OCI-LY7 (cell line): ENCODE measurements around the gene MRPL41. TPM values are rescaled to one million over a fixed set of nuclear protein-coding genes. Genes with fewer than 3 reads are reported as not detected.
"Not testable (repeated sequence)": the region's sequence is repeated elsewhere in the genome, so short reads cannot be mapped to it uniquely, and the experiment has no call there.

Source experiments
- BruUV-seq: library from RNA; stranded (reverse); fragments of 400-500 nt; replicated peaks from 2 replicates; lab custom pipeline; 2021; lab: Mats Ljungman, UMichigan
- CTCF ChIA-PET: fragments of 300-600 bp; sonication (Branson Sonifier 250); formaldehyde crosslinking; loops from one replicate; lab custom pipeline; 2022; ENCODE audit warnings: antibody characterized with exemption; ENCODE audit not compliant: unreplicated experiment; lab: Charles Lee
- POLR2A ChIA-PET: fragments of 300-600 bp; sonication (Branson Sonifier 250); formaldehyde crosslinking; loops from one replicate; lab custom pipeline; 2022; ENCODE audit warnings: antibody characterized with exemption; lab: Charles Lee
- DNase-seq: peaks from one replicate; pipeline ENCODE4 v3.0.0-alpha.2; 2015; ENCODE audit warnings: low spot score
- H2AFZ ChIP-seq: fragments of 200-600 bp; sonication (generic), shearing (Covaris generic); 2 replicates; pipeline ENCODE4 v1.6.1; 2014; ENCODE audit warnings: mild to moderate bottlenecking, antibody characterized with exemption, low read length, moderate library complexity
- H3K27ac ChIP-seq: fragments of 200-600 bp; sonication (generic); 2 replicates; pipeline ENCODE4 v1.5.1; 2014; ENCODE audit warnings: mixed run types, low read depth, mild to moderate bottlenecking, moderate library complexity, low read length, inconsistent platforms; ENCODE audit not compliant: poor library complexity, severe bottlenecking
- H3K36me3 ChIP-seq: fragments of 200-600 bp; sonication (generic); 2 replicates; pipeline ENCODE4 v1.6.1; 2014; ENCODE audit warnings: mild to moderate bottlenecking, antibody characterized with exemption, low read length, moderate library complexity, mixed read lengths; ENCODE audit not compliant: insufficient read depth
- H3K4me1 ChIP-seq: fragments of 200-600 bp; sonication (generic); 2 replicates; pipeline ENCODE4 v1.5.1; 2014; ENCODE audit warnings: mild to moderate bottlenecking, low read length; ENCODE audit not compliant: insufficient read depth, poor library complexity, severe bottlenecking
- H3K4me2 ChIP-seq: fragments of 200-600 bp; sonication (generic); 2 replicates; pipeline ENCODE4 v1.6.1; 2014; ENCODE audit warnings: mild to moderate bottlenecking, low read length
- H3K4me3 ChIP-seq: fragments of 200-600 bp; sonication (generic); 2 replicates; pipeline ENCODE4 v1.5.1; 2014; ENCODE audit warnings: mild to moderate bottlenecking, low read depth, low read length; ENCODE audit not compliant: poor library complexity, severe bottlenecking
- H3K79me2 ChIP-seq: fragments of 200-600 bp; sonication (generic); 2 replicates; pipeline ENCODE4 v1.6.1; 2016; ENCODE audit warnings: low read depth, mild to moderate bottlenecking, low read length, moderate library complexity, mixed read lengths; ENCODE audit not compliant: insufficient read depth
- H3K9me2 ChIP-seq: fragments of 200-600 bp; sonication (generic); 2 replicates; pipeline ENCODE4 v1.6.1; 2016; ENCODE audit warnings: mild to moderate bottlenecking, low read length, mixed read lengths; ENCODE audit not compliant: insufficient read depth
- H3K9me3 ChIP-seq: fragments of 200-600 bp; sonication (generic); 2 replicates; pipeline ENCODE4 v1.6.1; 2014; ENCODE audit warnings: mild to moderate bottlenecking, mixed run types, low read length, mixed read lengths
- H4K20me1 ChIP-seq: fragments of 200-600 bp; sonication (generic); 2 replicates; pipeline ENCODE4 v1.6.1; 2014; ENCODE audit warnings: mild to moderate bottlenecking, antibody characterized with exemption, low read length, moderate library complexity, mixed read lengths; ENCODE audit not compliant: insufficient read depth
- CTCF ChIP-seq: fragments of 200-600 bp; sonication (generic); conservative IDR thresholded peaks from 2 replicates; pipeline ENCODE4 v1.5.1; 2014; ENCODE audit warnings: mild to moderate bottlenecking, antibody characterized with exemption, low read length, moderate library complexity, mixed read lengths
- EZH2phosphoT487 ChIP-seq: fragments of 200-600 bp; sonication (generic); IDR thresholded peaks from 2 replicates; pipeline ENCODE4 v1.6.1; 2018; ENCODE audit warnings: low read depth, borderline replicate concordance, mild to moderate bottlenecking, mixed run types, antibody characterized with exemption, low read length, moderate library complexity, mixed read lengths
- intact Hi-C: fragments of 100-400 bp; cut with micrococcal nuclease; formaldehyde crosslinking; loops from one replicate; pipeline ENCODE4 v1.10.0; 2022; ENCODE audit not compliant: unreplicated experiment
- total RNA-seq, 2 experiments: library from RNA; depleted of rRNA in 1 of 2; stranded (reverse); fragments of >200 nt in 1 of 2; shearing (Covaris generic) in 1 of 2; gene quantifications; 2 replicates each; pipeline ENCODE4 v1.2.3, GENCODE V29; 2014 to 2022

MRPL41 gene
- total RNA-seq, 2 experiments from 2014 or later, result 26.4 to 34.8 TPM

GRCh38 chr9:137558127-137558526 is 6.4 kb downstream of the MRPL41 start:
- Histone ChIP-seq H3K27ac (no peak overlapping the region), H3K4me2 (no peak overlapping the region), H3K4me1 (no peaks in the 10 kb centered on the region), H4K20me1 (no peaks in the 10 kb centered on the region), H3K9me2 (no peaks in the 10 kb centered on the region), H3K4me3 (no peak overlapping the region), H3K9me3 (no peaks in the 10 kb centered on the region), H3K79me2 (no peaks in the 10 kb centered on the region), H2AFZ (no peak overlapping the region), H3K36me3 (peaks cover 87% of the 10 kb centered on the region)
- no peak for DNase-seq
- intact Hi-C loops, result no loop called here
- ChIA-PET CTCF (no interaction called here), POLR2A (no interaction called here)
- BruUV-seq, result no TSS peak
- TF ChIP-seq EZH2phosphoT487, result no peak
- TF ChIP-seq CTCF, result no peak

GRCh38 chr9:137564134-137564533 is 12.5 kb downstream of the MRPL41 start:
- H3K4me3 ChIP-seq, result no peak overlapping the region
- peaks cover 6% of the 10 kb centered on the region; the same call in 1 of the 2 replicates for H3K9me3 ChIP-seq
- TF ChIP-seq EZH2phosphoT487, result no peak
- TF ChIP-seq CTCF, result no peak
- H2AFZ ChIP-seq, result no peak overlapping the region
- H3K36me3 ChIP-seq, result peaks cover 59% of the 10 kb centered on the region
- H3K79me2 ChIP-seq, result no peaks in the 10 kb centered on the region
- no peaks in the 10 kb centered on the region for H4K20me1 ChIP-seq
- no peak for DNase-seq
- H3K4me2 ChIP-seq, result no peak overlapping the region
- no peak overlapping the region for H3K27ac ChIP-seq
- intact Hi-C loops, result no loop called here
- ChIA-PET CTCF (no interaction called here), POLR2A (interaction anchor here (1.0 kb wide), 1 partner anchor 22 kb away, joined by 3 read pairs; no protein-coding TSS in a partner anchor)
- H3K4me1 ChIP-seq, result no peaks in the 10 kb centered on the region
- BruUV-seq, result no TSS peak
- no peaks in the 10 kb centered on the region for H3K9me2 ChIP-seq

GRCh38 chr9:137564817-137565411 is 13.2 kb downstream of the MRPL41 start:
- Histone ChIP-seq H3K36me3 (peaks cover 58% of the 10 kb centered on the region), H2AFZ (no peak overlapping the region), H3K9me2 (no peaks in the 10 kb centered on the region), H3K9me3 (peaks cover 6% of the 10 kb centered on the region; the same call in 1 of the 2 replicates), H3K27ac (no peak overlapping the region), H3K79me2 (no peaks in the 10 kb centered on the region), H4K20me1 (no peaks in the 10 kb centered on the region), H3K4me1 (no peaks in the 10 kb centered on the region), H3K4me3 (no peak overlapping the region), H3K4me2 (no peak overlapping the region)
- TF ChIP-seq CTCF (no peak), EZH2phosphoT487 (no peak)
- no TSS peak for BruUV-seq
- intact Hi-C loops, result no loop called here
- CTCF ChIA-PET, result no interaction called here
- DNase-seq, result no peak
- POLR2A ChIA-PET, result no interaction called here

GRCh38 chr9:137568445-137568844 is 16.8 kb downstream of the MRPL41 start:
- H3K9me2 ChIP-seq, result not testable (repeated sequence)

More at GRCh38 chr9:137568445-137568844, 16.8 kb downstream of the MRPL41 start:
- H3K9me3 ChIP-seq, POLR2A ChIA-PET, H3K4me1 ChIP-seq, H4K20me1 ChIP-seq, DNase-seq, BruUV-seq, H3K4me3 ChIP-seq, CTCF ChIA-PET, H2AFZ ChIP-seq, intact Hi-C loops, H3K4me2 ChIP-seq, H3K79me2 ChIP-seq: not testable (repeated sequence)
- H3K27ac ChIP-seq, result peak overlapping the region; percentile 11
- peaks cover 61% of the 10 kb centered on the region for H3K36me3 ChIP-seq
